ENCODE measurements around the gene RAG2. TPM values are rescaled to one million over a fixed set of nuclear protein-coding genes. Genes with fewer than 3 reads are reported as not detected.

RAG2 gene
- total RNA-seq, 1 experiment from 2014 or later: not detected

DNA sequence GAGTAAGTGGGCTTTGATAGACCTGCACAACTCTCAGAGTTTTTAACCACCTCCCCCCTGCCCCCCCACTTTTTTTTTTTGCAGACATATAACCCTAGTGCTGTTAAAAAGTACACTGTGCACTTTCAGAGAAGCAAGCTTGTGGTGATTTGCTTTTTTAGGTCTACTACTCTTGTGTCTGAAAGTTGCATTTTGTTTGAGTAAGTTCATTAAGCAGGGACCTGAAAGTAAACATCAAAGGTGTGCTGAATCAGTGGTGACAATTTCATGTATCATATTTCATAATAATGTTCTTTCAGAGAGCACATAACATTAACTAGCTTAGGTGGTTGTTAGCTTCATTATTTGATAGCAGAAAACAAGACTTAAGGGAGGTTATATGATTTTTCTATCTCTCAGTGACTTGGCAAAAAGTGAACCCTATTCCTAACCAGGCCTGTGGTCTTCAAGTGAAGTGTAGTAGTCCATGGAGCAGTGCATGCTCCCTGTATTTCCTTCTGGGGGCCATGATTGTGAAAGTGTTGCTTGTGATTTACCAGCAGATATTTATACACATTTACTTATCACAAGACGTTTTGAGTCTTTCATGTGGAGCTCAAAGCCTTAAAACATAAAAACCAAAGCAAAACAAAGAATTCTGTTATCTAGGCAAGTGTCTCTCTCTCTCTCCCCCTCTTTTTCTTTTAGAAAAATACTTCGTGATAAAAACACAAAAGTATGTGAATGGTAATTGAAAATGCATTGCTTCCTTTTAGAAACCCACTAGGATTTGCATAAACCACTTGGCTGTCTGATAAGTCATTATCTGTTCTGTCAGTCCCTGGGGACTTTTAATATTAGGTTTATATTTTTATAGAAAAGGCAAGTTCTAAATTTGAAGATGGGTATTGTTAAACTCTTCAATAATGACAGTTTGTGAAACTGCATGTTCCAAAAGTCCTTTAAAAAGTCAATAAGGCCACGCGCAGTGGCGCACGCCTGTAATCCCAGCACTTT, 7.5 kb upstream of the RAG2 start:
- DNase-seq (ENCODE audit: low spot score): no peak
- in situ Hi-C loops (cut with HindIII; ENCODE audit: low sequenced_read_pairs): no loop called here

DNA sequence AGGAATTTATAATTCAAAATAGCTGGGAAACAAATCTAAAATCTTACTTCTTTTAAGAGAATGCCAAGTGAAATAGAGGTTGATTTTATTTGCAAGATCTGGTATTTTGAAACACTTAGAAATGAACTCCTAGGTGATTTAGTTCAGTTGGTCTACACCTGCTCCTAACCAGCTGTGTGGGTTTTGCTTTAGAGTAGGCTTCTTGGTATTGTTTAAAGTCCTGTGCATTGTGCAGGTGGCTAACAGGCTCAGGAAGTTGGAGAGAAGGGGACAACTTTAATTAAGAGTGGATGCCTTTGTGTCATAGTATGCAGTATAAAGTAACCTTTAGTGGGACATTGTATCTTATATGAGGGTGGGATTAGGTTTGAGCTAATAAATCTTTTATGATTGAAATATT, 4.1 kb upstream of the RAG2 start:
- in situ Hi-C loops (cut with HindIII; ENCODE audit: low sequenced_read_pairs): no loop called here
- DNase-seq (ENCODE audit: low spot score): no peak

DNA sequence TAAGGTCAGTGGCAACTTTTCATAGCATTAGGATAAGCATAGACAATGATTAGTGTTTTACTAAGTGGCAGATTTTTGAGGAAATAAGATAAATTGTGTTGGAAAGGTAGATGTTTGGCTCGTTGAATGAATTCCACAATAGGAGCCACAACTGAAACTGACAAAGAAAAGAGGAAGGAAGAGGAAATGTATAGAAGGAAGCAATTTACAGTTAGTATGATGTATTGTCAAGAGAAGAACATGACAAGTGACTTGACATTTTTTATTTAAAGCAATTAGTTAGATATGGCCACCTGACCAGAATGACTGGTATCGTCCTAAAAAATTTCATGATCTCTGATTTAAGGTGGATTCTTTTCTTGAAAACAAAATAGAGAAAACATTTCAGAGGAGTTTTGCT, 3.1 kb upstream of the RAG2 start:
- no peak for DNase-seq (ENCODE audit: low spot score)
- in situ Hi-C loops (cut with HindIII; ENCODE audit: low sequenced_read_pairs): no loop called here

DNA sequence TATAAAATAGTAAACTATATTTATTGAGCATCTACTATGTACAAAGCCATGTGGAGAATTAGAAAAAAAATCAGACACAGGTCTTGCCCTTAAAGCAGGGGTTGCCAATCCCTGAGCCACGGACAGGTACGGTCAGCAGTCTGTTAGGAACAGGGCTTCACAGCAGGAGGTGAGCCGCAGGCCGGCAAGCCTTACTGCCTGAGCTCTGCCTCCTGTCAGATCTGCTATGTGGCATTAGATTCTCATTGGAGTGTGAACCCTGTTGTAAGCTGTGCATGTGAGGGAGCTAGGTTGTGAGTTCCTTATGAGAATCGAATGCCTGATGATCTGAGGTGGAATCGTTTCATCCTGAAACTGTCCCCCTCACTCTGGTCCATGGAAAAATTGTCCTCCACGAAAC, 2.1 kb upstream of the RAG2 start:
- in situ Hi-C loops (cut with HindIII; ENCODE audit: low sequenced_read_pairs): no loop called here
- no peak for DNase-seq (ENCODE audit: low spot score)

DNA sequence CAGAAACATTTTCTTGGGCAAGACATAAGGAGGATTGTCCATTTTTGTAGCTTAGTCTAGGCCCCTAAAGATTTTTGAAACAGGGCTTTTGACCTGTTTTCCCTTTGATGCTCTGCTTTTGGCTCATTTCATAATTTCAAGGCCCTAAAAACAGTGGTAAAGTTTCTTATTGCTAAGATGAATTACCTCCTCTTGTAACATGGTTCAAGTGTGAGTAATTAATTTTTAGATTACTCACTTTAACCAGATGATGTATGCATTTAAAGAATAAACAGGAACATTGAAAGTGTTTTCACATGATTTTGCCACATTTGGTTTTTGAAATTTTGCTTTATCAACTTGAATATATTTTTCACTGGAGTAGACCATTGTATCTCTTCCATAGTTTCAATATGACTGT, 1.2 kb downstream of the RAG2 start:
- in situ Hi-C loops (cut with HindIII; ENCODE audit: low sequenced_read_pairs): no loop called here
- no peak for DNase-seq (ENCODE audit: low spot score)

DNA sequence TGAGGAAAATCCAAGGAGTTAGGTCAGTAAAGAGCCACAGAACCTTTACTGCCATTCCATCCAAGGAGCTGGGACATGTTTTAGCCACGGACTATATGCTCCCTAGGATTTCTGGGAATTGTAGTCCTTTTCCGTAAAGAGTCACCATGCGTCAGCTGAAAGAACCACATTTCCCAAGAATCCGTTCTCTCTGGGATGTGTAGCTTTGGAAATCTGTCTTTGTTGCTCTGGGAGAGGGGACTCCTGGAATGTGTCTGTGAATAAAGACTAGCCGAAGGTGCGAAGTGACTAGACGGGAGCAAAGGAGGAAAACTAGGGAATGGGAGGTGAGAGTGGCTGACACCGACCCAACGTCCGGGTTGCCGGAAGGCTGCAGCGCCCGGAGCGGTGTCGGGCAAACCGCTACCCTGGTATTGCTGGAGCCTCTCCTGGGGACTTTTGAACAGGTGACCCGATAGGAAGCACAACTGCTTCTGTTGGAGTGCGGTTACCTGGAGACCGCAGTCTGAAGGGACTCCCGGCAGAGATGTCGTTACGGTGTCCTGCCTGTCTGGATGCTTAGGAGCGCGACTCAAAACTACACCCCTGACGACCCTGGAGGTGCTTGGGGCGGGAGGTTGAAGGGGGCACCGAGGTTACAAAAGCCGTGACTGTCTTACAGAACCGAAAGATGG, 3.6 kb downstream of the RAG2 start, which contains the start of gene IFTAP:
Gene IFTAP (plus strand): TSS at position 187 of the 674 bp plus-strand sequence. CDS start 15,602 bp downstream, outside the sequence.
- in situ Hi-C loops (cut with HindIII; ENCODE audit: low sequenced_read_pairs): no loop called here

DNA sequence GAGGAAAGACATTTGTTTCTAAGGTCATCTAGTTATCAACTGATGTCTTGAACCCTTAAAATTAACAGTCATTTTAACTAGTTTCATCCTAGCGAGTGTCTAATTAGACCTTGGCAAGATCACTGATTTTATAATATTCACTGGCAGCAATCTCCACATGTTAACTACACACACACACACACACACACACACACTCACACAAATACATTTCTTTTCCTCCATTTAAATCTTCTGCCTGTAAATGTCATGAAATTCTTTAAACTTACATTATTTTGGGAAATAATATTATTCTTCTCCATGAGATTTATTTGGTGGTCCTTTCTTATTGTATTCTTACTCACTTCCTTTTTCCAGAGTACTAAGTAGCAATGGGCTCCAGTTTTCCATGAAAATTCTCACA, 6.6 kb downstream of the RAG2 start:
- DNase-seq (ENCODE audit: low spot score): no peak
- in situ Hi-C loops (cut with HindIII; ENCODE audit: low sequenced_read_pairs): no loop called here

More for the DNA sequence above, 3.6 kb downstream of the RAG2 start, which contains the start of gene IFTAP:
- peak; percentile 97 for DNase-seq (ENCODE audit: low spot score)

DNA sequence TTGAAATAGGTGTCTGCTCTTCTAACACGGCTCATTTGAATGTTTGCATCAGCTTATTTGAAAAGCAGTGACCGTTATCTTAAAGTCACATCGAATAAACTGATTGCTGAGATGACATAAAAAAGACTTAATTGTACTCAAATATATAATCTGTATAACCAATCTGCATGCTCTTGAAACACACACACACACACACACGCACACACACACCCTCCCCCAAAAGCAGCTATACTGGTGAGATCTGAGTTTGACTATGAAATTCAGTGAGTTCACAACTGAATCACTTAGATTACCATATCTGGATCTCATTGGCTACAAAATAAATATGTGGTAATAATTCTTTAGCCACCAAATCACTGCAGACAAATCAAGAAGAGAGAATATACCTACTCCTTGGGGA, 7.5 kb downstream of the RAG2 start:
- DNase-seq (ENCODE audit: low spot score): no peak
- in situ Hi-C loops (cut with HindIII; ENCODE audit: low sequenced_read_pairs): no loop called here

DNA sequence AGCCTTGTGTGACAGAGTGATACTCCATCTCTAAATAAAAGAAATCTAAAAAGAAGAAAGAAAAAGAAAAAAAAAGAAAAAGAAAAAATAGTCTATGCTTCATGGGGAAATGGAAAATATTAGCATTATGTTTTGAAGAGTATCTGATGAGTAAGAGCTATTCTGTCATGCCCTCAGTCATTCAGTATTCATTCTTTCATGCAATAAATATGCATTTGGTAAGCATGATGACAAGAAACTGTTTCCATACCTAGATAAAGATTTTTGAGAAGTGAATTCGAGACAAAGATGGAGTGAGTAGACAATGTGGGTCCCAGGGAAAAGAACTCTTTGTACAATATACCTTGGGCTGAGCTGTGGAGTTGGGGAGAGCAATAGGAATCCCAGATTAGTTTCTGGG, 9.9 kb downstream of the RAG2 start:
- in situ Hi-C loops (cut with HindIII; ENCODE audit: low sequenced_read_pairs): no loop called here
- DNase-seq (ENCODE audit: low spot score): no peak

DNA sequence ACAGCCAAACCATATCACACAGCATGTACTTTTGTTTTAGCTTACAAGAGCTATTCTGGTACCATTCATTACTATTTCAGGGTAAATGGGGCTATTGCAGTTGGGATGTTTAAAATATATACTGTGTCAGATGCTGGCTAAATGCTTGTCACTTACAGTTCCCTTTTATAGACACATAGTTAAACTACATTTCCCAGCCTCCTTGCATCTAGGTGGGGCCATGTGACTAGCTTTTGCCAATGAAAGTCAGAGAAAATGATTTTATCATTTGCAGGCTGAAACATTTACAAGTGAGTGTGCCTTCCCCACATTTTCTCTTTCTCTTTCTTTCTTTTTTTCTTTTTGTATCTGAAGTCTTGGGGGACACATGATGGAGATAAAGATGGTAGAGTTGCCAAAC, 11.5 kb downstream of the RAG2 start:
- no peak for DNase-seq (ENCODE audit: low spot score)
- in situ Hi-C loops (cut with HindIII; ENCODE audit: low sequenced_read_pairs): no loop called here

DNA sequence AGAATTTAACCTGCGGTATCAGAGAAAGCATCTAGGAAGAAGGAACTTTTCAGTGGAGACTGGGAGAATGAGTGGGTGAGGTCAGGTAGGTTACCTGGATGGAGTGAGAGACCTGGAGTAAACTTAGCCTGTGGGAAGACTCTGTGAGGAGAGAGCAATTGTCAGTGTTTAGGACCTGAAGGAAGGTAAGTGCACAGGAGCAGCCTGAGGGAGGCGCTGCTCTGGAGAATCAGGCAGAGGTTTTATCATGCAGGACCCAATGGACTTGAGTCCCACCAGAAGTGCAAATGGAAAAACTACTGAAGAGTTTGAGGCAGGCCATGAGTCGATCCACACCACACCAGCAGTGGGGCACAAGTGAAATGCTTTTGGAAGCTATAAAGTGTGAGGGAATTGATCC, 14.4 kb downstream of the RAG2 start:
- no peak for DNase-seq (ENCODE audit: low spot score)
- in situ Hi-C loops (cut with HindIII; ENCODE audit: low sequenced_read_pairs): no loop called here

DNA sequence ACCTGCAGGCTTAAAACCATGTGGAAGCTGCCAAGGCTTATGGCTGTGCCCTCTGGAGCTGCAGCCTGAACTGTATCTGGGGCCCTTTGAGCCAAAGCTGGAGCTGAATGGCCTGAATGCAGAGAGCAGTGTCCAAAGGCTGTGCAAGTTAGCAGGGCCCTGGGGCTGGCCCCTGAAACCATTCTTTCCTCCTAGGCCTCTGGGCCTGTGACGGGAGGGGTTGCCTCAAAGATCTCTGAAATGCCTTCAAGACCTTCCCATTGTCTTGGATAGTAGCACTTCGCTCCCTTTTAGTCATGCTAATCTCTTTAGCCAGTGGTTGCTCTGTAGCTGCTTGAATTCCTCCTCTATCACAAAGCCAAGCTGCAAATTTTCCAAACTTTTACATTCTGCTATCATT, 16.5 kb downstream of the RAG2 start:
- in situ Hi-C loops (cut with HindIII; ENCODE audit: low sequenced_read_pairs): no loop called here
- DNase-seq (ENCODE audit: low spot score): no peak

DNA sequence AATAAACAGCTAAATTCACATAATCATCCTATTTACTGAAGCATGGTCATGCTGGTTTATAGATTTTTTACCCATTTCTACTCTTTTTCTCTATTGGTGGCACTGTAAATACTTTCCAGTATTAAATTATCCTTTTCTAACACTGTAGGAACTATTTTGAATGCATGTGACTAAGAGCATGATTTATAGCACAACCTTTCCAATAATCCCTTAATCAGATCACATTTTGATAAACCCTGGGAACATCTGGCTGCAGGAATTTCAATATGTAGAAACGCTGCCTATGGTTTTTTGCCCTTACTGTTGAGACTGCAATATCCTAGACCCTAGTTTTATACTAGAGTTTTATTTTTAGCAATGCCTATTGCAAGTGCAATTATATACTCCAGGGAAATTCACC, 19.6 kb downstream of the RAG2 start:
- no peak for DNase-seq (ENCODE audit: low spot score)
- in situ Hi-C loops (cut with HindIII; ENCODE audit: low sequenced_read_pairs): no loop called here

DNA sequence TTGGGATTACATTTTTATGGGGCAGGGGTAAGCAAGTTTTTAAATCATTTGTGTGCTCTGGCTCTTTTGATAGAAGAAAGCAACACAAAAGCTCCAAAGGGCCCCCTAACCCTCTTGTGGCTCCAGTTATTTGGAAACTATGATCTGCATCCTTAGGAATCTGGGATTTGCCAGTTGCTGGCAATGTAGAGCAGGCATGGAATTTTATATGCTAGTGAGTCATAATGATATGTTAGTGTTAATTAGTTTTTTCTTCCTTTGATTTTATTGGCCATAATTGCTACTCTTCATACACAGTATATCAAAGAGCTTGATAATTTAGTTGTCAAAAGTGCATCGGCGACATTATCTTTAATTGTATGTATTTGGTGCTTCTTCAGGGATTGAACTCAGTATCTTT, 20.2 kb downstream of the RAG2 start:
- in situ Hi-C loops (cut with HindIII; ENCODE audit: low sequenced_read_pairs): no loop called here
- no peak for DNase-seq (ENCODE audit: low spot score)

DNA sequence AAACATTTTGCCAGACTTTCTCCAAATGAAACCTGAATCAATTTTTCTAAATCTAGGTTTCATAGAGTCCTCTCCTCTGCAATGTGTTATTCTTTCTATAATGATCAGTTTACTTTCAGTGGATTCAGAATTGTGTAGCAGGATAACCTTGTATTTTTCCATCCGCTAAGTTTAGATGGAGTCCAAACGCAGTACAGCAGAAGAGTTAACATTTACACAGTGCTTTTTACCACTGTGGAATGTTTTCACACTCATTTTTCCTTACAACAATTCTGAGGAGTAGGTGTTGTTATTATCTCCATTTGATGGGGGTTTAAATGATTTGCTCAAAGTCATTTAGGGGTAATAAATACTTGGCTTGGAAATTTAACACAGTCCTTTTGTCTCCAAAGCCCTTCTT, 20.7 kb downstream of the RAG2 start:
- in situ Hi-C loops (cut with HindIII; ENCODE audit: low sequenced_read_pairs): no loop called here
- no peak for DNase-seq (ENCODE audit: low spot score)

DNA sequence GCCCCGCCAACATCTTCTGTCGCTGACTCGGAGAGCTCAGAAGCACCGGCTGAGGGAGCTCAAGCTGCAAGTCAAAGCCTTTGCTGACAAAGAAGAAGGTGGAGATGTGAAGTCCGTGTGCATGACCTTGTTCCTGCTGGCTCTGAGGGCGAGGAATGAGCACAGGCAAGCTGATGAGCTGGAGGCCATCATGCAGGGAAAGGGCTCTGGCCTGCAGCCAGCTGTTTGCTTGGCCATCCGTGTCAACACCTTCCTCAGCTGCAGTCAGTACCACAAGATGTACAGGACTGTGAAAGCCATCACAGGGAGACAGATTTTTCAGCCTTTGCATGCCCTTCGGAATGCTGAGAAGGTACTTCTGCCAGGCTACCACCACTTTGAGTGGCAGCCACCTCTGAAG, 23.6 kb downstream of the RAG2 start:
- in situ Hi-C loops (cut with HindIII; ENCODE audit: low sequenced_read_pairs): no loop called here
- no peak for DNase-seq (ENCODE audit: low spot score)

DNA sequence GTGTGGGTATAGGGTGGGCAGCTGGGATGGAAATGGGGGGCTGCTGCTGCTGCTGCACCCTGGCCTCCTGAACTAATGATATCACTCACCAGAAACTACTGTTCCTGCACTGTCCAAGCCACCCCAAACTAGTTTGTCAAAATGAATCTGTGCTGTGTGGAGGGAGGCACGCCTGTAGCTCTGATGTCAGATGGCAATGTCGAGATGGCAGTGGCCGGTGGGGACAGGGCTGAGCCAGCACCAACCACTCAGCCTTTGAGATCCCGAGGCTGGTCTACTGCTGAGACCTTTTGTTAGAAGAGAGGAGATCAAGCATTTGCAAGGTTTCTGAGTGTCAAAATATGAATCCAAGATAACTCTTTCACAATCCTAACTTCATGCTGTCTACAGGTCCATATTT, 28.9 kb downstream of the RAG2 start:
- in situ Hi-C loops (cut with HindIII; ENCODE audit: low sequenced_read_pairs): no loop called here
- DNase-seq (ENCODE audit: low spot score): no peak

DNA sequence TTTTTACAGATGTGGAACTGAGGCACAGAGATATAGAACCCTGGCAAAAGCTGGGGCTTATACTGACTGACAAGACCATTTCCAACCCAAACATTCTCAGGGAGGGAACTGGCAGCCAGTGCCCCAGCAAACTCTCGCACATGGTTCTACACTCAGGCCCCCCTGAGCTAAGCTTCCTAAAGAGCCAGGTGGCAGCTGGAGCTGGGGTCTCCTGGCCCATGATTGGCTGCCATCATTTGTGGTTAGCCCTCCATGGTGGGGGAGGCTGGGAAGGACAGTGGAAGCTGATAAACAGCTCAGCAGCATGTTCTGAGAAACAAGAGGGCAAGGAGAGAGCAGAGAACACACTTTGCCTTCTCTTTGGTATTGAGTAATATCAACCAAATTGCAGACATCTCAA, 30.3 kb downstream of the RAG2 start, which contains the start of gene RAG1:
Gene RAG1 (plus strand): TSS at position 314 of the 400 bp plus-strand sequence. CDS start 5,298 bp downstream, outside the sequence.
- in situ Hi-C loops (cut with HindIII; ENCODE audit: low sequenced_read_pairs): no loop called here
- no peak for DNase-seq (ENCODE audit: low spot score)

DNA sequence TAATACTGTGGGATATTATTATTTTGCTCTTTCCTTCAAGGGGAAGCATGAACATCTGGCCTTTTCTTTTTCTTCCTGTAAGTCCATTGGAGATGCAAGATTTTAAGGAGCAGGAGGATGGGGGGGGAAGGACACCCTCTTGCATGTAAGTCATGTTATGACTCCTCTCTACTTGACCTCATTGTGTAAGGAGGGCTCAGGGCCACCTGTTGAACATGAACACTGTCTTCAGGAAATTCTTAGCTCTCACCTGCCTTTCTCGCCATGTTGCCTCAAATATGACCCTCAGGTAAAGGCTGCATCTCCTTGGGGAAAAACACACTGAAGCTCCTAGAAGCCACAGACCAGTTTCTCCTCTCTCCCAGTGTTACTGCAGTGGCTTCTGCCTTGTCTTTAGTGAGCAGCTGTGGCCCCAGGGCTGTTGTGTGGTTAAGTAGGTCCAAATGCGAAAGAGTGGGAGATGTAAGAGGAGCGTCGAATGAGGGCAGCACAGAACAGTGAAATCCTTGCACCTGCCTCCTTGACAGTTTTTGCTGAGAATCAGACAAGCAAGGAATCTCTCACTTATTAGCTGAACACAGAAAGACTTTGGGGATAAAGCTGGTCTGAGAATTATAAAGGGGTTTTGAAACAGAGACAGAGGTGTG, 31.5 kb downstream of the RAG2 start:
- DNase-seq (ENCODE audit: low spot score): no peak
- in situ Hi-C loops (cut with HindIII; ENCODE audit: low sequenced_read_pairs): no loop called here
